Ovary (tissue), 9 donors: Measurements from ENCODE around the gene SETDB2. TPM values are rescaled to one million over a fixed set of nuclear protein-coding genes. Genes with fewer than 3 reads are reported as not detected.

Experiments used
- DNase-seq, 5 donors: peaks; one replicate each; pipeline ENCODE4 v3.0.0-alpha.2; 2019 to 2020
- H3K27ac ChIP-seq, 2 donors: fragments of 200-600 bp; one replicate each; pipeline versions ENCODE4 v1.5.1 to v1.8.0; 2019 to 2022
- H3K27me3 ChIP-seq: fragments of 200-600 bp; one replicate; pipeline ENCODE4 v1.8.0; 2022
- H3K36me3 ChIP-seq: fragments of 200-600 bp; sonication (generic); one replicate; pipeline ENCODE4 v1.5.1; 2019
- H3K4me1 ChIP-seq: one replicate; pipeline ENCODE4 v1.8.1; 2013; ENCODE audit warnings: mild to moderate bottlenecking, moderate library complexity; ENCODE audit not compliant: insufficient read depth
- H3K4me3 ChIP-seq: fragments of 200-600 bp; sonication (generic); one replicate; pipeline ENCODE4 v1.5.1; 2017
- H3K9me3 ChIP-seq, 2 donors: fragments of 200-600 bp in 1 of 2; sonication (generic) in 1 of 2; one replicate each; pipeline versions ENCODE4 v1.5.1 to v1.8.1; 2013 to 2019; ENCODE audit warnings: mild to moderate bottlenecking in 1 of 2, moderate library complexity in 1 of 2
- CTCF ChIP-seq, 3 donors: fragments of 450-650 bp in 2 of 3; fragments of 200-600 bp in 1 of 3; IDR thresholded peaks; one replicate each; pipeline versions ENCODE4 v1.5.1 to v1.8.0; 2016 to 2022; ENCODE audit warnings: antibody characterized with exemption in 3 of 3, mild to moderate bottlenecking in 1 of 3
- EP300 ChIP-seq: sonication (generic); formaldehyde crosslinking; IDR thresholded peaks from one replicate; pipeline ENCODE4 v1.6.1; 2017; ENCODE audit warnings: antibody characterized with exemption
- POLR2A ChIP-seq: fragments of 450-650 bp; IDR thresholded peaks from one replicate; pipeline ENCODE4 v1.6.1; 2017; ENCODE audit warnings: antibody characterized with exemption, mild to moderate bottlenecking, moderate library complexity
- WGBS, 3 donors: extraction: QIAGEN DNeasy Blood & Tissue Kit in 1 of 3; methylation state at CpG; one replicate each; pipeline versions ENCODE4 v1.1.5 to v1.1.7; 2013 to 2017; 5-methylcytosine and 5-hydroxymethylcytosine counted together
- intact Hi-C, 4 donors: fragments of 100-400 bp; cut with DNase I; formaldehyde crosslinking; loops; one replicate each; pipeline versions ENCODE4 v1.11.0 to v1.15.1; 2022 to 2023
- polyA plus RNA-seq, 2 donors: library from polyadenylated mRNA; stranded (reverse); fragments of 200-250 nt in 1 of 2; fragments of 350-450 nt in 1 of 2; fragmentation: Illumina TruSeq in 1 of 2; extraction: RNeasy Lipid Tissue Mini Kit (QIAGEN cat#74804) in 1 of 2; gene quantifications; one replicate each; pipeline ENCODE4 v1.2.3, GENCODE V29; 2013 to 2014
- total RNA-seq, 7 donors: library from RNA; depleted of rRNA in 2 of 7; stranded (reverse); fragments of >200 nt in 2 of 7; fragmentation: NEBNext Ultra II Directional in 3 of 7; extraction: Animal tissue kit (Norgen Biotek cat#: 25700) in 3 of 7; gene quantifications; one replicate each; pipeline versions ENCODE4 v1.1.0 to v1.2.4, GENCODE V29; 2016 to 2023
- donor health status: DM: no; HTN: no; CAD: no; lungs with moderate emphysema.
- donor health status: DM: no; HTN: no; CAD: no.
- donor health status: Bipolar disorder and iron deficiency.
- donor health status: DM: yes; HTN: yes; CAD: no.
- donor health status: DM: no; HTN: no; CAD: no.
- donor health status: DM: yes; HTN: yes; CAD: no.

Gene SETDB2
- total and polyA plus RNA-seq, 9 donors, result 6.6 to 21.6 (median 16.9) TPM

GRCh38 chr13:49459580-49459979 lies 15.5 kb downstream of the SETDB2 start:
- H3K27ac ChIP-seq, result no peak overlapping the region
- peaks cover 3% of the 10 kb centered on the region for H3K4me1 ChIP-seq
- H3K9me3 ChIP-seq, result peaks cover 0 to 9% of the 10 kb centered on the region in 2 donors
- no peak for DNase-seq
- TF ChIP-seq EP300, result no peak
- no peak for TF ChIP-seq POLR2A
- TF ChIP-seq CTCF (IDR thresholded peaks at IDR 0.05), result no peak
- no peaks in the 10 kb centered on the region for H3K36me3 ChIP-seq
- no peak overlapping the region for H3K4me3 ChIP-seq
- H3K27me3 ChIP-seq, result no peaks in the 10 kb centered on the region
- intact Hi-C loops, result no loop called here
- WGBS, 3 donors, result 94 to 96% (median 96%) methylated on average over 1 of the region's 1 CpG

GRCh38 chr13:49464085-49464484 lies 20.0 kb downstream of the SETDB2 start:
- TF ChIP-seq EP300 (no peak), CTCF (IDR thresholded peaks at IDR 0.05) (no peak), POLR2A (no peak)
- no peak overlapping the region for H3K4me3 ChIP-seq
- H3K27me3 ChIP-seq, result no peaks in the 10 kb centered on the region
- no peak overlapping the region for H3K27ac ChIP-seq
- H3K9me3 ChIP-seq, result peaks cover 0 to 9% of the 10 kb centered on the region in 2 donors
- DNase-seq, result no peak
- no peaks in the 10 kb centered on the region for H3K4me1 ChIP-seq
- intact Hi-C loops, result no loop called here
- no peaks in the 10 kb centered on the region for H3K36me3 ChIP-seq
- WGBS, 3 donors, result 79 to 91% (median 80%) methylated on average over 1 of the region's 1 CpG

GRCh38 chr13:49464621-49465325 lies 20.7 kb downstream of the SETDB2 start:
- Histone ChIP-seq H3K36me3 (no peaks in the 10 kb centered on the region), H3K27ac (no peak overlapping the region)

GRCh38 chr13:49466292-49466838 lies 22.3 kb downstream of the SETDB2 start:
- intact Hi-C loops, result no loop called here
- Histone ChIP-seq H3K4me3 (no peak overlapping the region), H3K27me3 (no peaks in the 10 kb centered on the region), H3K9me3 (peaks cover 0 to 9% of the 10 kb centered on the region in 2 donors), H3K27ac (no peak overlapping the region), H3K36me3 (no peaks in the 10 kb centered on the region), H3K4me1 (no peaks in the 10 kb centered on the region)
- DNase-seq, result no peak
- 82 to 89% (median 84%) methylated on average over 5 of the region's 5 CpGs for WGBS, 3 donors
- TF ChIP-seq CTCF (IDR thresholded peaks at IDR 0.05) (no peak), EP300 (no peak)

More at GRCh38 chr13:49464621-49465325, 20.7 kb downstream of the SETDB2 start:
- WGBS, 3 donors, result 89 to 95% (median 91%) methylated on average over 4 of the region's 4 CpGs
- DNase-seq, result no peak
- Histone ChIP-seq H3K9me3 (peaks cover 0 to 9% of the 10 kb centered on the region in 2 donors), H3K27me3 (no peaks in the 10 kb centered on the region), H3K4me1 (no peaks in the 10 kb centered on the region), H3K4me3 (no peak overlapping the region)
- intact Hi-C loops, result no loop called here
- TF ChIP-seq EP300 (no peak), CTCF (IDR thresholded peaks at IDR 0.05) (no peak), POLR2A (no peak)
